Lung (tissue), 12 donors: Measurements from ENCODE around the gene BCR. TPM values are rescaled to one million over a fixed set of nuclear protein-coding genes. Genes with fewer than 3 reads are reported as not detected.
A peak's percentile ranks its signal among the peaks of the same experiment; 100 is the strongest.

Experiments
- ATAC-seq: fragments of 200-7000 bp; cut with Tn5 transposase; one replicate; pipeline ENCODE4 v1.9.1; 2020; ENCODE audit warnings: moderate number of reproducible peaks; ENCODE audit not compliant: insufficient read depth, low FRiP score
- DNase-seq, 3 donors: peaks; one replicate each; pipeline ENCODE4 v3.0.0-alpha.2; 2013 to 2017
- H3K27ac ChIP-seq, 2 donors: one replicate each; pipeline ENCODE4 v1.5.1; 2013; ENCODE audit warnings: mild to moderate bottlenecking in 2 of 2, moderate library complexity in 2 of 2, control low read depth in 1 of 2, inconsistent platforms in 1 of 2, low read depth in 1 of 2, low read length in 1 of 2
- H3K27me3 ChIP-seq, 3 donors: one replicate each; pipeline ENCODE4 v1.5.1; 2013; ENCODE audit warnings: low read length in 2 of 3; ENCODE audit not compliant: control insufficient read depth in 3 of 3, insufficient read depth in 3 of 3
- H3K36me3 ChIP-seq, 4 donors: one replicate each; pipeline ENCODE4 v1.5.1; 2013; ENCODE audit warnings: low read length in 4 of 4, mild to moderate bottlenecking in 1 of 4, moderate library complexity in 1 of 4; ENCODE audit not compliant: control insufficient read depth in 4 of 4, insufficient read depth in 4 of 4
- H3K4me1 ChIP-seq, 5 donors: one replicate each; pipeline ENCODE4 v1.5.1; 2013; ENCODE audit warnings: low read length in 5 of 5, mild to moderate bottlenecking in 2 of 5, moderate library complexity in 1 of 5; ENCODE audit not compliant: control insufficient read depth in 5 of 5, insufficient read depth in 5 of 5
- H3K4me3 ChIP-seq: one replicate; pipeline ENCODE4 v1.5.1; 2013; ENCODE audit warnings: mild to moderate bottlenecking, control low read depth, moderate library complexity
- H3K9ac ChIP-seq, 2 donors: one replicate each; pipeline ENCODE4 v1.5.1; 2013; ENCODE audit warnings: low read length in 2 of 2, control low read depth in 1 of 2; ENCODE audit not compliant: insufficient read depth in 1 of 2
- H3K9me3 ChIP-seq, 4 donors: one replicate each; pipeline ENCODE4 v1.5.1; 2013; ENCODE audit warnings: low read length in 3 of 4, mild to moderate bottlenecking in 1 of 4, moderate library complexity in 1 of 4; ENCODE audit not compliant: control insufficient read depth in 4 of 4, insufficient read depth in 3 of 4
- CTCF ChIP-seq: IDR thresholded peaks from 2 replicates; pipeline ENCODE4 v1.5.1; 2012; ENCODE audit warnings: mild to moderate bottlenecking; ENCODE audit errors: control extremely low read depth, extremely low read depth
- WGBS, 2 donors: extraction: QIAGEN DNeasy Blood & Tissue Kit; methylation state at CpG; one replicate each; pipeline ENCODE4 v1.1.7; 2013; 5-methylcytosine and 5-hydroxymethylcytosine counted together
- polyA plus RNA-seq, 2 donors: library from polyadenylated mRNA; stranded (reverse); fragments of 200-250 nt; gene quantifications; one replicate each; pipeline ENCODE4 v1.2.1, GENCODE V29; 2013
- total RNA-seq, 2 donors: library from RNA; depleted of rRNA in 1 of 2; stranded (reverse); fragments of >200 nt in 1 of 2; gene quantifications; one replicate each; pipeline ENCODE4 v1.2.1, GENCODE V29; 2014 to 2021
- donor health status: control.
- donor health status: control.
- donor health status: Bipolar disorder and iron deficiency.
- donor health status: healthy.
- donor health status: DM: yes; HTN: yes; CAD: no.

BCR gene
- total and polyA plus RNA-seq, 4 donors: 21.8 to 67.3 (median 31.8) TPM

DNA sequence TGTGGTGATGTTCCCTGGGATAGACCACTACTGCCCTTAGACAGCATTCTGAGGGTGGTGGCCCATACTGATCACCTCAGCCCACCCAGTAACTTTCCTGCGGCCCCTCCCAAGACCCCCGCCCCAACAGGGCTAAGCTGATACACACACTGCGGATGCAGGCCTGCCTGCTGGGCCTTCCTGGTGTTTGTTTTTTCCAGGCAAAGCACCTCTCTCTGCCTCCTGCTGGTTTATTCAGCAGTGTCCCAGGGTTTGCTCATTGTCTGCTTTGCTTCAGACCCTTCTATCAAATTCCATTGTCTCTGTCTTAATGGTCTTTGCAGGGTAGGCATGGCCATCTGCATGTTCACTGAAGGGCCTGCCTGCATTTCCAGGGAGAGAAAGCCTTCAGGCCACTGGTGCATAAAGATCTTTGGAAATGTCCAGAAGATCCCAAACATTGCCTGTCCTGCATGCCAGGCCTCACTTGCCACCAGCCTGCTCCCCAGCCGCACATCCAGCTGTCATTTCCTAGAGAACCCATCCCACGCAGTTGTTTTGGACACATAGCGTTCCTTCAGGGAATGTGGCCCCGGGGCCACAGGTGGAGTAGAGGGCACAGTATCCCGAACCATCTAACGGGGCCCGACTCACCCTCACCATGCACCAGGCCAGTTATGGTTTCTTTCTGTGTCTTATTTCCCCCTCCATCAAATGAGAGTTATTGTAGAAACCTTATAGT is 50.2 kb downstream of the BCR start:
- Histone ChIP-seq H3K27me3 (no peaks in the 10 kb centered on the region), H3K4me1 (peaks cover 0 to 27% (median 17%) of the 10 kb centered on the region in 5 donors), H3K9ac (no peak overlapping the region), H3K36me3 (no peaks in the 10 kb centered on the region), H3K27ac (no peak overlapping the region), H3K9me3 (peaks cover 0 to 6% (median 0%) of the 10 kb centered on the region in 4 donors), H3K4me3 (no peak overlapping the region)
- ATAC-seq (no peak), DNase-seq (no peak)
- WGBS, 2 donors: 95 to 98% methylated on average over 10 of the region's 10 CpGs
- no peak for TF ChIP-seq CTCF

- WGBS, 2 donors: 88 to 92% methylated on average over 5 of the region's 5 CpGs
These were observed 51.3 kb downstream of the BCR start for GRCh38 chr22:23231471-23232093.

GRCh38 chr22:23232094-23232905 is 52.0 kb downstream of the BCR start:
- peaks cover 0 to 6% (median 0%) of the 10 kb centered on the region in 4 donors for H3K9me3 ChIP-seq
- no peak overlapping the region for H3K4me3 ChIP-seq
- 96 to 98% methylated on average over 9 of the region's 9 CpGs for WGBS, 2 donors
- H3K9ac ChIP-seq: no peak overlapping the region
- no peak for TF ChIP-seq CTCF
- ATAC-seq (no peak), DNase-seq (no peak)
- no peaks in the 10 kb centered on the region for H3K27me3 ChIP-seq
- peak overlapping the region in 1 of 2 donors; percentile 7 for H3K27ac ChIP-seq
- no peaks in the 10 kb centered on the region for H3K36me3 ChIP-seq
- peaks cover 0 to 21% (median 13%) of the 10 kb centered on the region in 5 donors for H3K4me1 ChIP-seq

More at GRCh38 chr22:23231471-23232093, 51.3 kb downstream of the BCR start:
- Histone ChIP-seq H3K27ac (peak overlapping the region in 1 of 2 donors; percentile 7), H3K4me1 (peaks cover 0 to 21% (median 15%) of the 10 kb centered on the region in 5 donors), H3K9ac (no peak overlapping the region), H3K4me3 (no peak overlapping the region), H3K9me3 (peaks cover 0 to 6% (median 0%) of the 10 kb centered on the region in 4 donors), H3K27me3 (no peaks in the 10 kb centered on the region), H3K36me3 (no peaks in the 10 kb centered on the region)
- TF ChIP-seq CTCF: no peak
- DNase-seq (no peak), ATAC-seq (no peak)
